HK-2 (cell line): ENCODE results near the gene SYTL2.
"Not testable (repeated sequence)": the region's sequence is repeated elsewhere in the genome, so short reads cannot be mapped to it uniquely, and the experiment has no call there.

Experiments
- DNase-seq: peaks from one replicate; pipeline ENCODE4 v3.0.0-alpha.2; 2018; ENCODE audit not compliant: unreplicated experiment

The SYTL2 gene

GRCh38 chr11:85810871-85811611 is at the start of gene SYTL2:
TSS of gene SYTL2 (minus strand) at chr11:85811141. CDS start at chr11:85757725, 53,416 bp downstream.
- peak; percentile 63 for DNase-seq

GRCh38 chr11:85859541-85859940 is 48.6 kb upstream of the SYTL2 start:
- DNase-seq, result not testable (repeated sequence)

- DNase-seq, result no peak
Measured at GRCh38 chr11:85857098-85857497, 46.2 kb upstream of the SYTL2 start.

GRCh38 chr11:85855341-85855656 is 44.4 kb upstream of the SYTL2 start, which contains the start of gene CCDC83:
TSS of gene CCDC83 (plus strand) at chr11:85855383. CDS start at chr11:85865124, 9,741 bp downstream.
- DNase-seq, result no peak

- peak; percentile 93 for DNase-seq
Measured at GRCh38 chr11:85854557-85855340, 43.8 kb upstream of the SYTL2 start.

GRCh38 chr11:85854212-85854556 is 43.2 kb upstream of the SYTL2 start:
- DNase-seq, result no peak

- DNase-seq, result not testable (repeated sequence)
Measured at GRCh38 chr11:85853541-85853940, 42.6 kb upstream of the SYTL2 start.

- DNase-seq, result not testable (repeated sequence)
Measured at GRCh38 chr11:85852754-85853153, 41.8 kb upstream of the SYTL2 start.

GRCh38 chr11:85848556-85848955 is 37.6 kb upstream of the SYTL2 start:
- DNase-seq, result no peak

- DNase-seq, result no peak
Measured at GRCh38 chr11:85848006-85848405, 37.1 kb upstream of the SYTL2 start.

GRCh38 chr11:85847436-85847835 is 36.5 kb upstream of the SYTL2 start:
- DNase-seq, result no peak

GRCh38 chr11:85845124-85845631 is 34.2 kb upstream of the SYTL2 start:
- no peak for DNase-seq

- DNase-seq, result no peak
Measured at GRCh38 chr11:85844439-85845123, 33.6 kb upstream of the SYTL2 start.

GRCh38 chr11:85843929-85844328 is 33.0 kb upstream of the SYTL2 start:
- DNase-seq, result no peak

GRCh38 chr11:85840932-85841331 is 30.0 kb upstream of the SYTL2 start:
- not testable (repeated sequence) for DNase-seq

GRCh38 chr11:85835729-85836128 is 24.8 kb upstream of the SYTL2 start:
- DNase-seq, result no peak

- no peak for DNase-seq
Measured at GRCh38 chr11:85835263-85835662, 24.3 kb upstream of the SYTL2 start.

- DNase-seq, result no peak
Measured at GRCh38 chr11:85831050-85831449, 20.1 kb upstream of the SYTL2 start.

- no peak for DNase-seq
Measured at GRCh38 chr11:85829172-85829571, 18.2 kb upstream of the SYTL2 start.

GRCh38 chr11:85828640-85828978 is 17.7 kb upstream of the SYTL2 start:
- DNase-seq, result no peak

GRCh38 chr11:85827748-85828639 is 17.1 kb upstream of the SYTL2 start:
- no peak for DNase-seq
